H9 (cell line): Measurements from ENCODE around the gene COMP. TPM values are rescaled to one million over a fixed set of nuclear protein-coding genes. Genes with fewer than 3 reads are reported as not detected.

Experiments used
- DNase-seq: peaks from one replicate; pipeline ENCODE4 v3.0.0-alpha.2; 2017
- H2AFZ ChIP-seq: one replicate; pipeline ENCODE4 v1.6.1; 2013; ENCODE audit warnings: mild to moderate bottlenecking, low read length, control low read depth, moderate library complexity
- H2AK5ac ChIP-seq: 2 replicates; pipeline ENCODE4 v1.6.1; 2013; ENCODE audit warnings: low read length, control low read depth, mixed read lengths; ENCODE audit not compliant: insufficient read length
- H2BK120ac ChIP-seq: one replicate; pipeline ENCODE4 v1.6.1; 2013; ENCODE audit warnings: low read depth, mild to moderate bottlenecking, low read length, control low read depth, inconsistent platforms; ENCODE audit not compliant: poor library complexity, severe bottlenecking
- H2BK12ac ChIP-seq: 2 replicates; pipeline ENCODE4 v1.6.1; 2013; ENCODE audit warnings: low read length, control low read depth, mixed read lengths, low read depth; ENCODE audit not compliant: insufficient read length
- H2BK15ac ChIP-seq: 2 replicates; pipeline ENCODE4 v1.6.1; 2013; ENCODE audit warnings: low read depth, low read length, control low read depth
- H2BK20ac ChIP-seq: one replicate; pipeline ENCODE4 v1.6.1; 2013; ENCODE audit warnings: low read depth, mild to moderate bottlenecking, low read length, control low read depth, inconsistent platforms; ENCODE audit not compliant: poor library complexity, severe bottlenecking
- H2BK5ac ChIP-seq: 2 replicates; pipeline ENCODE4 v1.6.1; 2013; ENCODE audit warnings: low read length, control low read depth, mixed read lengths; ENCODE audit not compliant: insufficient read length
- H3K14ac ChIP-seq: 2 replicates; pipeline ENCODE4 v1.6.1; 2013; ENCODE audit warnings: low read length, control low read depth; ENCODE audit not compliant: insufficient read depth
- H3K18ac ChIP-seq: 2 replicates; pipeline ENCODE4 v1.6.1; 2013; ENCODE audit warnings: low read depth, mild to moderate bottlenecking, mixed read lengths, low read length, control low read depth; ENCODE audit not compliant: insufficient read length
- H3K23ac ChIP-seq: 2 replicates; pipeline ENCODE4 v1.6.1; 2013; ENCODE audit warnings: low read length, control low read depth, mixed read lengths, low read depth; ENCODE audit not compliant: insufficient read length
- H3K23me2 ChIP-seq: 2 replicates; pipeline ENCODE4 v1.6.1; 2013; ENCODE audit warnings: low read depth, mild to moderate bottlenecking, mixed read lengths, low read length, control low read depth; ENCODE audit not compliant: insufficient read length, poor library complexity, severe bottlenecking
- H3K27ac ChIP-seq: 2 replicates; pipeline ENCODE4 v1.5.1; 2013; ENCODE audit warnings: low read length, control low read depth, mixed read lengths, low read depth; ENCODE audit not compliant: insufficient read length
- H3K27me3 ChIP-seq: 2 replicates; pipeline ENCODE4 v1.6.1; 2013; ENCODE audit warnings: low read length, control low read depth, inconsistent platforms; ENCODE audit not compliant: insufficient read depth
- H3K4ac ChIP-seq: 2 replicates; pipeline ENCODE4 v1.6.1; 2013; ENCODE audit warnings: low read depth, mild to moderate bottlenecking, control low read depth, inconsistent platforms, low read length, moderate library complexity
- H3K4me1 ChIP-seq: 2 replicates; pipeline ENCODE4 v1.6.1; 2013; ENCODE audit warnings: low read length, control low read depth, inconsistent platforms; ENCODE audit not compliant: insufficient read depth
- H3K4me2 ChIP-seq: 2 replicates; pipeline ENCODE4 v1.6.1; 2013; ENCODE audit warnings: low read length, control low read depth, mixed read lengths; ENCODE audit not compliant: insufficient read length, insufficient read depth
- H3K56ac ChIP-seq: 2 replicates; pipeline ENCODE4 v1.6.1; 2013; ENCODE audit warnings: low read depth, mild to moderate bottlenecking, mixed read lengths, low read length, control low read depth; ENCODE audit not compliant: insufficient read length
- H3K79me1 ChIP-seq: 2 replicates; pipeline ENCODE4 v1.6.1; 2013; ENCODE audit warnings: low read depth, mild to moderate bottlenecking, moderate library complexity, low read length, control low read depth, inconsistent platforms; ENCODE audit not compliant: insufficient read depth, poor library complexity, severe bottlenecking
- H3K79me2 ChIP-seq: 2 replicates; pipeline ENCODE4 v1.6.1; 2013; ENCODE audit warnings: low read length, control low read depth, inconsistent platforms; ENCODE audit not compliant: insufficient read depth
- H3K9ac ChIP-seq: 2 replicates; pipeline ENCODE4 v1.6.1; 2013; ENCODE audit warnings: low read length, control low read depth, mixed read lengths; ENCODE audit not compliant: insufficient read length; ENCODE audit errors: extremely low read depth
- H3K9me3 ChIP-seq: one replicate; pipeline ENCODE4 v1.6.1; 2013; ENCODE audit warnings: low read depth, low read length, inconsistent platforms; ENCODE audit not compliant: control insufficient read depth
- H3T11ph ChIP-seq: one replicate; pipeline ENCODE4 v1.6.1; 2013; ENCODE audit warnings: mild to moderate bottlenecking, low read length, control low read depth, inconsistent platforms
- H4K20me1 ChIP-seq: one replicate; pipeline ENCODE4 v1.6.1; 2013; ENCODE audit not compliant: control insufficient read depth, insufficient read length, insufficient read depth
- H4K5ac ChIP-seq: 2 replicates; pipeline ENCODE4 v1.6.1; 2013; ENCODE audit warnings: low read depth, mild to moderate bottlenecking, mixed read lengths, low read length, control low read depth; ENCODE audit not compliant: insufficient read length
- H4K8ac ChIP-seq: replicated peaks from 2 replicates; pipeline ENCODE4 v1.6.1; 2013; ENCODE audit warnings: low read length, control low read depth, mixed read lengths, low read depth; ENCODE audit not compliant: insufficient read length
- H4K91ac ChIP-seq: 2 replicates; pipeline ENCODE4 v1.6.1; 2013; ENCODE audit warnings: low read depth, mild to moderate bottlenecking, moderate library complexity, mixed read lengths, low read length, control low read depth; ENCODE audit not compliant: insufficient read length
- H3K27ac Mint-ChIP-seq, 3 experiments: 2 replicates in 2 of 3; 3 replicates in 1 of 3; pipeline ENCODE4 v1.8.0; 2020 to 2021; ENCODE audit warnings: mixed read lengths in 3 of 3, mild to moderate bottlenecking in 1 of 3, moderate library complexity in 1 of 3
- H3K27me3 Mint-ChIP-seq: 2 replicates; pipeline ENCODE4 v1.8.0; 2021; ENCODE audit warnings: low read depth, mild to moderate bottlenecking, moderate library complexity, mixed read lengths
- H3K36me3 Mint-ChIP-seq, 3 experiments: 2 replicates in 2 of 3; 3 replicates in 1 of 3; pipeline ENCODE4 v1.8.0; 2020 to 2021; ENCODE audit warnings: low read depth in 3 of 3, mixed read lengths in 3 of 3; ENCODE audit not compliant: insufficient read depth in 1 of 3
- H3K4me1 Mint-ChIP-seq, 2 experiments: 2 replicates each; pipeline ENCODE4 v1.8.0; 2020; ENCODE audit warnings: mixed read lengths in 2 of 2
- H3K4me3 Mint-ChIP-seq, 2 experiments: 2 replicates in 1 of 2; 3 replicates in 1 of 2; pipeline ENCODE4 v1.8.0; 2020 to 2021; ENCODE audit warnings: mild to moderate bottlenecking in 2 of 2, mixed read lengths in 2 of 2, moderate library complexity in 1 of 2
- H3K9me3 Mint-ChIP-seq, 2 experiments: 2 replicates in 1 of 2; 3 replicates in 1 of 2; pipeline ENCODE4 v1.8.0; 2020; ENCODE audit warnings: mild to moderate bottlenecking in 2 of 2, mixed read lengths in 2 of 2, moderate library complexity in 1 of 2
- CTCF ChIP-seq: fragments of 200-600 bp; sonication (generic); conservative IDR thresholded peaks from 3 replicates; pipeline ENCODE4 v1.8.0; 2021; ENCODE audit warnings: antibody characterized with exemption, mild to moderate bottlenecking
- WGBS: extraction: QIAGEN DNeasy Blood & Tissue Kit; methylation state at CpG from one replicate; pipeline ENCODE4 v1.1.7; 2013; ENCODE audit warnings: missing lambda C conversion rate, low lambda C conversion rate, mixed read lengths; ENCODE audit not compliant: insufficient read length; ENCODE audit errors: extremely low coverage; 5-methylcytosine and 5-hydroxymethylcytosine counted together
- total RNA-seq: library from RNA; stranded (reverse); gene quantifications from 2 replicates; pipeline ENCODE4 v1.2.1, GENCODE V29; 2021

The COMP gene
- total RNA-seq, 1 experiment from 2014 or later = 0.15 TPM

GRCh38 chr19:18768997-18769891 lies 21.9 kb downstream of the COMP start:
- no peak overlapping the region for H2BK5ac ChIP-seq
- H2AK5ac ChIP-seq = no peak overlapping the region
- H3K27ac Mint-ChIP-seq = no peak overlapping the region
- H3K4ac ChIP-seq = no peak overlapping the region
- no peak overlapping the region for H3K56ac ChIP-seq
- H2AFZ ChIP-seq = no peak overlapping the region
- H2BK15ac ChIP-seq = no peak overlapping the region
- no peaks in the 10 kb centered on the region for H4K20me1 ChIP-seq
- H3K79me1 ChIP-seq = no peaks in the 10 kb centered on the region
- WGBS = no CpG with 5 or more reads among the region's 24 CpGs
- no peaks in the 10 kb centered on the region for H3K4me1 ChIP-seq
- no peaks in the 10 kb centered on the region for H3K23me2 ChIP-seq
- H3K18ac ChIP-seq = no peak overlapping the region
- H3K27ac ChIP-seq = no peak overlapping the region
- peaks cover 94% of the 10 kb centered on the region for H3K27me3 Mint-ChIP-seq
- H3K9me3 Mint-ChIP-seq = no peaks in the 10 kb centered on the region
- H3K36me3 Mint-ChIP-seq = no peaks in the 10 kb centered on the region
- H3K4me3 Mint-ChIP-seq = no peak overlapping the region
- no peak overlapping the region for H2BK120ac ChIP-seq
- no peak overlapping the region for H3K9ac ChIP-seq
- no peak overlapping the region for H4K91ac ChIP-seq
- peaks cover 3 to 6% of the 10 kb centered on the region in 2 experiments; a peak in 3 of 4 replicates for H3K4me1 Mint-ChIP-seq
- no peak overlapping the region for H3K14ac ChIP-seq
- H3K27me3 ChIP-seq = peaks cover 40% of the 10 kb centered on the region; the same call in 1 of the 2 replicates
- no peak for DNase-seq
- no peak overlapping the region for H3T11ph ChIP-seq
- H3K23ac ChIP-seq = no peak overlapping the region
- H2BK20ac ChIP-seq = no peak overlapping the region
- no peak overlapping the region for H3K4me2 ChIP-seq
- no peaks in the 10 kb centered on the region for H3K79me2 ChIP-seq
- H2BK12ac ChIP-seq = no peak overlapping the region
- no peak overlapping the region for H4K5ac ChIP-seq
- no peak overlapping the region for H4K8ac ChIP-seq
- H3K9me3 ChIP-seq = no peaks in the 10 kb centered on the region
- no peak for TF ChIP-seq CTCF
